OCI-LY3 (cell line): ENCODE results near the gene NXPH4.

Experiments
- H2AFZ ChIP-seq: fragments of 200-600, 300-600 bp; shearing (Covaris generic); 2 replicates; pipeline ENCODE4 v1.6.0; 2014; ENCODE audit warnings: antibody characterized with exemption, low read depth, low read length
- H3K27ac ChIP-seq: fragments of 200-600, 300-600 bp; sonication (generic); 2 replicates; pipeline ENCODE4 v1.5.1; 2014; ENCODE audit warnings: mild to moderate bottlenecking, low read length, moderate library complexity, mixed read lengths
- H3K27me3 ChIP-seq: fragments of 200-600, 300-600 bp; sonication (generic); 2 replicates; pipeline ENCODE4 v1.6.1; 2014; ENCODE audit warnings: low read depth, low read length, mixed read lengths
- H3K36me3 ChIP-seq: fragments of 200-600, 300-600 bp; sonication (generic); replicated peaks from 2 replicates; pipeline ENCODE3; 2014; ENCODE audit warnings: low read depth, low read length, mixed read lengths
- H3K4me1 ChIP-seq: fragments of 300-600, 200-600 bp; sonication (generic); 2 replicates; pipeline ENCODE4 v1.6.1; 2014; ENCODE audit warnings: low read length, mixed read lengths
- H3K4me2 ChIP-seq: fragments of 200-600, 300-600 bp; sonication (generic); 2 replicates; pipeline ENCODE4 v1.6.1; 2014; ENCODE audit warnings: low read length, mixed read lengths
- H3K4me3 ChIP-seq: fragments of 300-600, 200-600 bp; sonication (generic); 2 replicates; pipeline ENCODE4 v1.5.1; 2014; ENCODE audit warnings: antibody characterized with exemption, mild to moderate bottlenecking, low read length, moderate library complexity
- H3K79me2 ChIP-seq: fragments of 300-600, 200-600 bp; shearing (Covaris generic); 2 replicates; pipeline ENCODE4 v1.6.1; 2014; ENCODE audit warnings: mild to moderate bottlenecking, low read length, mixed read lengths
- H3K9ac ChIP-seq: fragments of 300-600, 200-600 bp; shearing (Covaris generic); 2 replicates; pipeline ENCODE4 v1.6.0; 2014; ENCODE audit warnings: mild to moderate bottlenecking, low read length, moderate library complexity
- H3K9me3 ChIP-seq: fragments of 200-600, 300-600 bp; shearing (Covaris generic); 2 replicates; pipeline ENCODE4 v1.6.1; 2014; ENCODE audit warnings: low read length, mixed read lengths; ENCODE audit not compliant: insufficient read depth
- H4K20me1 ChIP-seq: fragments of 200-600, 300-600 bp; sonication (generic); 2 replicates; pipeline ENCODE4 v1.6.1; 2016; ENCODE audit warnings: low read length, mixed read lengths; ENCODE audit not compliant: insufficient read depth
- CTCF ChIP-seq: fragments of 200-600, 300-600 bp; sonication (generic); IDR thresholded peaks from 2 replicates; pipeline ENCODE4 v1.5.1; 2014; ENCODE audit warnings: antibody characterized with exemption, low read length, low read depth
- EZH2phosphoT487 ChIP-seq: fragments of 200-600 bp; shearing (Covaris generic); IDR thresholded peaks from 2 replicates; pipeline ENCODE4 v1.6.1; 2018; ENCODE audit warnings: antibody characterized with exemption, mixed run types, low read depth

NXPH4 gene

GRCh38 chr12:57205186-57205585 lies 11.4 kb upstream of the NXPH4 start:
- no peak overlapping the region for H3K27ac ChIP-seq
- no peaks in the 10 kb centered on the region for H3K9me3 ChIP-seq
- TF ChIP-seq EZH2phosphoT487: no peak
- no peak for TF ChIP-seq CTCF
- H3K36me3 ChIP-seq: no peaks in the 10 kb centered on the region
- H3K4me3 ChIP-seq: no peak overlapping the region
- H3K79me2 ChIP-seq: no peaks in the 10 kb centered on the region
- H3K9ac ChIP-seq: no peak overlapping the region
- no peak overlapping the region for H2AFZ ChIP-seq
- H4K20me1 ChIP-seq: no peaks in the 10 kb centered on the region
- H3K4me2 ChIP-seq: no peak overlapping the region
- no peaks in the 10 kb centered on the region for H3K4me1 ChIP-seq
- H3K27me3 ChIP-seq: no peaks in the 10 kb centered on the region

- no peak overlapping the region for H2AFZ ChIP-seq
- H3K9ac ChIP-seq: no peak overlapping the region
Observed at GRCh38 chr12:57205931-57206330, 10.7 kb upstream of the NXPH4 start.

GRCh38 chr12:57207731-57208630 lies 8.6 kb upstream of the NXPH4 start:
- H3K4me1 ChIP-seq: peaks cover 3% of the 10 kb centered on the region; the same call in 1 of the 2 replicates
- no peaks in the 10 kb centered on the region for H4K20me1 ChIP-seq
- H3K4me2 ChIP-seq: no peak overlapping the region
- H3K79me2 ChIP-seq: no peaks in the 10 kb centered on the region
- H3K27me3 ChIP-seq: no peaks in the 10 kb centered on the region
- H2AFZ ChIP-seq: no peak overlapping the region
- no peak overlapping the region for H3K27ac ChIP-seq
- no peaks in the 10 kb centered on the region for H3K9me3 ChIP-seq
- H3K9ac ChIP-seq: no peak overlapping the region
- TF ChIP-seq EZH2phosphoT487: no peak
- TF ChIP-seq CTCF: no peak
- no peak overlapping the region for H3K4me3 ChIP-seq
- no peaks in the 10 kb centered on the region for H3K36me3 ChIP-seq

More at GRCh38 chr12:57205931-57206330, 10.7 kb upstream of the NXPH4 start:
- no peaks in the 10 kb centered on the region for H3K27me3 ChIP-seq
- TF ChIP-seq CTCF: no peak
- no peak for TF ChIP-seq EZH2phosphoT487
- H3K4me2 ChIP-seq: no peak overlapping the region
- H3K36me3 ChIP-seq: no peaks in the 10 kb centered on the region
- no peaks in the 10 kb centered on the region for H4K20me1 ChIP-seq
- no peak overlapping the region for H3K4me3 ChIP-seq
- no peaks in the 10 kb centered on the region for H3K4me1 ChIP-seq
- no peaks in the 10 kb centered on the region for H3K79me2 ChIP-seq
- H3K9me3 ChIP-seq: no peaks in the 10 kb centered on the region
- no peak overlapping the region for H3K27ac ChIP-seq

- no peaks in the 10 kb centered on the region for H3K9me3 ChIP-seq
- no peaks in the 10 kb centered on the region for H3K79me2 ChIP-seq
- no peaks in the 10 kb centered on the region for H4K20me1 ChIP-seq
- no peak overlapping the region for H3K4me2 ChIP-seq
- H3K27ac ChIP-seq: no peak overlapping the region
- H3K4me1 ChIP-seq: peaks cover 8% of the 10 kb centered on the region
- TF ChIP-seq CTCF (no peak), EZH2phosphoT487 (no peak)
- H3K4me3 ChIP-seq: no peak overlapping the region
- H2AFZ ChIP-seq: no peak overlapping the region
- peaks cover 2% of the 10 kb centered on the region; the same call in 1 of the 2 replicates for H3K27me3 ChIP-seq
- no peaks in the 10 kb centered on the region for H3K36me3 ChIP-seq
- no peak overlapping the region for H3K9ac ChIP-seq
Observed at GRCh38 chr12:57208631-57209282, 7.8 kb upstream of the NXPH4 start.
